Vagina (tissue), 2 donors: ENCODE data around the gene SCYL1.

ENCODE experiments used
- POLR2AphosphoS5 ChIP-seq, 2 donors: sonication (generic); formaldehyde crosslinking; IDR thresholded peaks; one replicate each; pipeline ENCODE4 v1.9.0; 2017; ENCODE audit warnings: antibody characterized with exemption in 2 of 2, mild to moderate bottlenecking in 2 of 2, low read depth in 1 of 2; ENCODE audit not compliant: insufficient read depth in 1 of 2
- TF ChIP-seq, protein P1 (sequence below), 3 experiments: fragments of 450-650 bp in 2 of 3; fragments of 200-600 bp in 1 of 3; sonication (generic) in 1 of 3; IDR thresholded peaks; one replicate each; pipeline ENCODE4 v1.5.1; 2017 to 2019; ENCODE audit warnings: antibody characterized with exemption in 3 of 3, mild to moderate bottlenecking in 2 of 3, moderate library complexity in 2 of 3

DNA sequence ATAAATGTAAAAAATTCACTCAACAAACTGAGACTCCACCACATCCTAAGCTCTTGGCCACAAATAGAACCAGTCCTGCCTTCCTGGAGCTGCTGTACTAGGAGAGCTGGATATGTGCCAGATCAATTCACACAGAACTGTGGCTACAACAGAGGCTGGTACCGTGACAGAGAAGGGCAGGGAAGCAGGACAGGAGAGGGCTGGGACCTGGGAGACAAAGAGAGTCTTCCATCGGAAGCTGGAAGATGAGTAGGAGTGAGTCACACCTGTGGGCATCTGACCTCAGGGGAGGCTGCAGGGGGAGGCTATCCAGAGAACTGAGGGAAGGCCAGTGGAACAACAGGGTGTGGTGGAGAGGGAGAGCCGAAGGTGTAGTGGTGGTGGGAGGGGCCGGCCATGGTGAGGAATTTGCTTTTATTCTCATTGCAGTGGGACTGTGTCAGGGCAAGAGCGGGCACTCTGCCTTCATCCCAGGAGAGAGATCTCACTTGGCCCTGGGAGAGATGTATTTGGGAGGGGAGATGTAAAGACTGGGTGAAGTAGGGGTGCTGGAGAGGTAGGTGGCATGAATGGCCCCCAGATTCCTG, 35.2 kb downstream of the SCYL1 start:
- TF ChIP-seq, protein P1, sequence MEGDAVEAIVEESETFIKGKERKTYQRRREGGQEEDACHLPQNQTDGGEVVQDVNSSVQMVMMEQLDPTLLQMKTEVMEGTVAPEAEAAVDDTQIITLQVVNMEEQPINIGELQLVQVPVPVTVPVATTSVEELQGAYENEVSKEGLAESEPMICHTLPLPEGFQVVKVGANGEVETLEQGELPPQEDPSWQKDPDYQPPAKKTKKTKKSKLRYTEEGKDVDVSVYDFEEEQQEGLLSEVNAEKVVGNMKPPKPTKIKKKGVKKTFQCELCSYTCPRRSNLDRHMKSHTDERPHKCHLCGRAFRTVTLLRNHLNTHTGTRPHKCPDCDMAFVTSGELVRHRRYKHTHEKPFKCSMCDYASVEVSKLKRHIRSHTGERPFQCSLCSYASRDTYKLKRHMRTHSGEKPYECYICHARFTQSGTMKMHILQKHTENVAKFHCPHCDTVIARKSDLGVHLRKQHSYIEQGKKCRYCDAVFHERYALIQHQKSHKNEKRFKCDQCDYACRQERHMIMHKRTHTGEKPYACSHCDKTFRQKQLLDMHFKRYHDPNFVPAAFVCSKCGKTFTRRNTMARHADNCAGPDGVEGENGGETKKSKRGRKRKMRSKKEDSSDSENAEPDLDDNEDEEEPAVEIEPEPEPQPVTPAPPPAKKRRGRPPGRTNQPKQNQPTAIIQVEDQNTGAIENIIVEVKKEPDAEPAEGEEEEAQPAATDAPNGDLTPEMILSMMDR (IDR thresholded peaks at IDR 0.05) = no peak
- no peak for TF ChIP-seq POLR2AphosphoS5 (IDR thresholded peaks at IDR 0.05; ENCODE audit: insufficient read depth in 1 of 2, low read depth in 1 of 2)
